Amniotic epithelial cell (primary cell): Measurements from ENCODE around the gene HARBI1.

Experiments
- DNase-seq: peaks from one replicate; pipeline ENCODE4 v3.0.0-alpha.2; 2010; ENCODE audit warnings: low read depth

HARBI1 gene

GRCh38 chr11:46633291-46634217 is 16.5 kb upstream of the HARBI1 start:
- no peak for DNase-seq

- DNase-seq = no peak
Observed at GRCh38 chr11:46632502-46632901, 15.5 kb upstream of the HARBI1 start.

- DNase-seq = no peak
Observed at GRCh38 chr11:46631676-46632075, 14.6 kb upstream of the HARBI1 start.

- DNase-seq = no peak
Observed at GRCh38 chr11:46630237-46630636, 13.2 kb upstream of the HARBI1 start.

- no peak for DNase-seq
Observed at GRCh38 chr11:46628961-46629360, 11.9 kb upstream of the HARBI1 start.

GRCh38 chr11:46625406-46625805 is 8.4 kb upstream of the HARBI1 start:
- DNase-seq = no peak

- DNase-seq = peak; percentile 43
Observed at GRCh38 chr11:46618837-46619236, 1.8 kb upstream of the HARBI1 start.

- DNase-seq = no peak
Observed at GRCh38 chr11:46617972-46618314, 916 bp upstream of the HARBI1 start.

GRCh38 chr11:46616551-46617133 is 385 bp downstream of the HARBI1 start:
- DNase-seq = peak; percentile 55

- no peak for DNase-seq
Observed at GRCh38 chr11:46615756-46616155, 1.3 kb downstream of the HARBI1 start.

- DNase-seq = no peak
Observed at GRCh38 chr11:46612326-46612725, 4.7 kb downstream of the HARBI1 start.

- peak; percentile 26 for DNase-seq
Observed at GRCh38 chr11:46611526-46612304, 5.3 kb downstream of the HARBI1 start.

- DNase-seq = no peak
Observed at GRCh38 chr11:46609386-46609785, 7.6 kb downstream of the HARBI1 start.

GRCh38 chr11:46607516-46607915 is 9.5 kb downstream of the HARBI1 start:
- DNase-seq = peak; percentile 29

- no peak for DNase-seq
Observed at GRCh38 chr11:46604796-46605195, 12.2 kb downstream of the HARBI1 start.

- no peak for DNase-seq
Observed at GRCh38 chr11:46603704-46604308, 13.2 kb downstream of the HARBI1 start.

- no peak for DNase-seq
Observed at GRCh38 chr11:46601129-46601528, 15.9 kb downstream of the HARBI1 start.

GRCh38 chr11:46600194-46600960 is 16.6 kb downstream of the HARBI1 start:
- peak; percentile 36 for DNase-seq

GRCh38 chr11:46599340-46600193 is 17.5 kb downstream of the HARBI1 start:
- DNase-seq = peak; percentile 26

- DNase-seq = peak; percentile 85
Observed at GRCh38 chr11:46597609-46598219, 19.3 kb downstream of the HARBI1 start.
